Kidney tubule cell (primary cell): ENCODE results near the gene NUP210.

Source experiments
- DNase-seq: peaks from one replicate; pipeline ENCODE4 v3.0.0-alpha.2; 2018; ENCODE audit warnings: low spot score

The NUP210 gene

GRCh38 chr3:13289771-13290285, 130.3 kb downstream of the NUP210 start:
- no peak for DNase-seq

DNA sequence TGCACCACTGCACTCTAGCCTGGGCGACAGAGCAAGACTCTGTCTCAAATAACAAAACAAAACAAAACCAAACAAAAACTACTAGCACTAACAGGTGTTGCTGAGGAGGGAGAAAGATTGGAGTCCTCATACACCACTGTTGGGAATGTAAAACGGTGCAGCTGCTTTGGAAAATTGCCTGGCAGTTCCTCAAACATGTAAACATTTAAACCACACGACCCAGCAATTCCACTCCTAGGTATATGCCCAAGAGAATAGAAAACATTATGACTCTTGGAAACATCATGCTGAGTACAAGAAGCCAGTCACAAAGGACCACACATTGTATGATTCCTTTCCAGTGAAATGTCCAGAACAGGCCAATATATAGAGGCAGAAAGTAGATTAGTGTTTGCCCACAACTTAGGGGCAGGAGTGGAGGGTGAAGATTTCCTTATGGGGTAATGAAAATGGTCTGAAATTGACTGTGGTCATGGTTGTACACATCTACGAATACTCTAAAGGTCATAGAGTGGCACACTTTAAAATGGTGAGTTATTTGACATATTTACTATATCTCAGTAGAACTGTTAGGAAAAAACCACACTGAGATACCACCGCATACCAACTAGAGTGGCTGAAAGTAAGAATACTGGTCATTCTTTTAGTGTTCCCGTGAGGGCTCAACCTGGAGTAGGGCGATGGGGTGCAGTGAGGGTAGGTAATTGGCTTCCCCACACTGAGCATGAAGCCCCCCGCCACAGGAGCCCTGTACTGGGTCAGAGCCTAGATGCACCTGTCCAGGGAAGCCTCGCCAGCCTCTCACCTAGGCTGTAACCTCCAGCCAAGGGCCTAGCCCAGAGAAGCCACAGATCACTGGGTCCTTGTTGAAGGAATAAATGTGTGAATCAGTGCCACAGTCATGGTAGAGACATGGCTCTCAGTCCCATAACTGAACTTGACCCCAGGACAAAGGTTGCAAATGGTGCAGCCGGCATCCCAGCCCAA, 131.1 kb downstream of the NUP210 start:
- no peak for DNase-seq

- DNase-seq = no peak
Measured at GRCh38 chr3:13287833-13288232, 132.3 kb downstream of the NUP210 start.

- DNase-seq = no peak
Measured at GRCh38 chr3:13286873-13287272, 133.2 kb downstream of the NUP210 start.

DNA sequence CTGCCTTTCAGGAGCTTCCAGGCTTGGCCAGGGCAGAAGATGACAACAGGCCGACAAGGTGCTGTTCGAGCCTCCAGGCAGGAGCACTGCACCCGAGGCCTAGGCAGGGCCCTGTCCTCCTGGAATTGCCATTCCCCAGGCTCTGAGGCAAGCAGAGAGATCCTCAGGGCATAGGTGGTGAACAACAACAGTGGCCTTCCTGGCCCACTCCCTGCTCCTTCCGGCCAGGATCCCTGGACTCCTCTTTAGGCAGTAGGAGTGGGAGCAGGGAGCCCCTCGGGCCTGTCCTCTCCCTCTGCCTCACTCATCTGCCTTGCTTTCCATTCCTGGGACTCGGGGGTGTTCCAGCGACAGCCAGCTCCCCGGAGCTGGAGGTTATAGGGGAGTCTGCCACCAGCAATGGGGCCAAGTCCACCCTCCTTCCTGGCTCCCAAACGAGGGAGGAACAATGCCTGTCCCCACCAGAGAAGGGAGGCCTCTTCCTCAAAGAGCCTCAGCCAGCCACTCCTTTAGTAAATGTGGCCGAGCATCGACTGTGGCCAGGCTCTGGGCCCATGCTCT, 135.0 kb downstream of the NUP210 start:
- no peak for DNase-seq

- DNase-seq = no peak
Measured at GRCh38 chr3:13283877-13284264, 136.3 kb downstream of the NUP210 start.

- no peak for DNase-seq
Measured at GRCh38 chr3:13282986-13283876, 136.9 kb downstream of the NUP210 start.

DNA sequence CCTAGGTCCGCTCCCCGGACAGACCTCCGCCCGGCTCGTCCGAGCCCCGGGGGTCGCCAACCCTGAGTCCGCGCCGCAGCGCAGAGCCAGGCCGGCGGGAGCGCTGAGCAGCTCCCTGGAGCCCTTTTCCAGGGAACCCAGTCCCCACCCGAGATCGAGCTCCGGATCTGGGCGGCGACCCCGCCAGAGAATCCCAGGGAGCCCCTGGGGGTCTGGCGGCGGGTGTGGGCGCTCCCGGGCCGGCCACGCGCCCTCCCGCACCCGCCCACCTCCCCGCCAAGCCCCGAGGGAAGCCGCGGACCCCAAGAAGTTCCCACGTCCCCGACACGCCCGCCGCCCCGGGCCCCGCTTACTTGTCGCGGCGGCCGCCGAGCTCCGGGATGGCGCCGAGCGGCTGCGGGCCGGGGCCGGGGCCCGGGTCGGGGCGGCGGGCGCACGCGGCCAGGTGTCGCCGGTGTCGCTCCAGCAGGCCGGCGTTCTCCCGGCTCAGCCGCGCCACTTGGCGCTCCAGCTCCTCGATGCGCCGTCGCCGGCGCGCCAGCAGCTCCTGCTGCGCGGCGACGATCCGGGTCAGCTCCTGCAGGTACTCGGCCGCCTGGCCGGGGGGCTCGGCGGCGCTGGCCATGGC, 137.7 kb downstream of the NUP210 start:
- DNase-seq = no peak

- peak; percentile 42 for DNase-seq
Measured at GRCh38 chr3:13281507-13282357, 138.4 kb downstream of the NUP210 start.

DNA sequence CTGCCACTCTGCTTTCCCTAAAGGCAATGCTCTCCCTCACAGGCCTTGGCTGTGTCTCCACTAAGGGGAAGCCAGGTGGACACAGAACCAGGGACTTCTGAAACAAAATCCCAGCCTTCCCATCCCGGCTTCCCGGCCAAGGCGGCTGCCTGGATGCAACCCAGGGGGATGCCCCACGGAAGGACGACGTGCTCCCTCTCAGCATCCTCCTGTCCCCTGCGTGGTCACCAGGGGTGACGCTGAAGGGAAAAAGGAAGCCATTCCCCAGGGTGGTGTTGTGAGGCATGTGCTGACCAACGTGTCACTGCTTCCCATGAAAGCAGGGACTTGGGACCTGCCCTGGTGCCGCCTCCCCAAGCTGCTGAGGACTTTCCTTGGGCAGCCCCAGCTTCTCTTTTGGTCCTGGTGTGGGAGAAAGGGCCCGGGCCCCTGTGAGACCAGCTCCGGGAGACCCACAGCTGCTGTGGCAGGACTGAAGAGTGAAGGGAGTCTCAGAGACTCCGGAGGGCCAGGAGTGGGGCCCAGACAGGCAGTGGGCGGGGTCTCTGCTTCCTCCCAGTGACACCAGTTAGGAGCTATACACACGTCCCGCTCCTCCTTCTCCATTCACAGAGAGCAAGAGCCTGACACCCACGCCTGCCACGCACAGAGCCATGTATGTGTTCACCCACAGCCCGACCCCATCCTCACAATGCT, 139.2 kb downstream of the NUP210 start:
- DNase-seq = no peak

DNA sequence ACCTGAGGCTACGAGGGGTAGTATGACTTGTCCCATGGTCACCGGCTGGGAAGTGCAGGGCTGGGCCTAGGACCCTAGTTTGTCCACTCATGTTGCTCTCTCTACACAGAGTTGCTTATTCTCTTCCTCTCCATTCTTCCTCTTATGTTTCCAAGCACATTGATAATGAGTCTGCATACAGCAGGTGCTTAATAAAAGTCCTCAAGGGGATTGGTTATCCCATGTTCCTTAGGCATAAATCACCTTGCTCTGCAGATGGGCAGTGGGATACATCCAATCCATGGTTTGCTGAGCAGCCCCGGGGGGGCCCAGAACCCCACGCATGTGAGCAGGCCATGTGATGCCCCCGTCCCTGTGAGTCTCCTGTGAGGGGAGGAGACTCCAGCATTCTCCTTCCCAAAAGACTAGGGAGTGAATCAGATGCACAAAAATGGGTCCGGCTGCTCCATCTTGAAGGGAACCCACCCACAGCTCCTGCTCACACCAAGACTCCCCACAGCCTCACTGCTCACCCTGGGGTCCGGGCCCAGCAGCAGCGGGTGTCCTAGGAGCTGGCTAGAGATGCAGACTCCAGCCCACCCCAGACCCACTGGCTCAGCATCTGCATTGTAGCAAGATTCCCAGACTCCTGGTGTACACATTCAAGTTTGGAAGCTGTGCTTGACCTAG, 139.9 kb downstream of the NUP210 start:
- DNase-seq = no peak

DNA sequence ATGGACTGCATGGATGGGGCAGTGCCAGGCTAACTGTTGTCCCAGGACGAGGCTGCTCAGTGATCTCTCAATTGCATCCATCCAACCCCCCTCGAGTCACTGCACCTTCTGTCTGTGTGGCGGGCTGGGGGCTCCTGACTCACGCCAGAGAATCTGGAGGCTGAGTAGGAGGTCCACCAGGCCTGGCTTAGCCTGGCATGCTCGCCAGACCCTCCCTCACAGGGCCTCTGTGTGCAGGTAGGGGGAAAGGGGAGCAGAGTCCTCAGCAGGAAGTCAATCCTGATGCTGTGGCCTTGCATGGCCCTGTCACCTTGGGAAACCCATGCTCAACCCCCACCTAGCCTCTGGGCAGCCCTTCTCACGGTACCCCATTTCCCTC, 140.6 kb downstream of the NUP210 start:
- DNase-seq = no peak

DNA sequence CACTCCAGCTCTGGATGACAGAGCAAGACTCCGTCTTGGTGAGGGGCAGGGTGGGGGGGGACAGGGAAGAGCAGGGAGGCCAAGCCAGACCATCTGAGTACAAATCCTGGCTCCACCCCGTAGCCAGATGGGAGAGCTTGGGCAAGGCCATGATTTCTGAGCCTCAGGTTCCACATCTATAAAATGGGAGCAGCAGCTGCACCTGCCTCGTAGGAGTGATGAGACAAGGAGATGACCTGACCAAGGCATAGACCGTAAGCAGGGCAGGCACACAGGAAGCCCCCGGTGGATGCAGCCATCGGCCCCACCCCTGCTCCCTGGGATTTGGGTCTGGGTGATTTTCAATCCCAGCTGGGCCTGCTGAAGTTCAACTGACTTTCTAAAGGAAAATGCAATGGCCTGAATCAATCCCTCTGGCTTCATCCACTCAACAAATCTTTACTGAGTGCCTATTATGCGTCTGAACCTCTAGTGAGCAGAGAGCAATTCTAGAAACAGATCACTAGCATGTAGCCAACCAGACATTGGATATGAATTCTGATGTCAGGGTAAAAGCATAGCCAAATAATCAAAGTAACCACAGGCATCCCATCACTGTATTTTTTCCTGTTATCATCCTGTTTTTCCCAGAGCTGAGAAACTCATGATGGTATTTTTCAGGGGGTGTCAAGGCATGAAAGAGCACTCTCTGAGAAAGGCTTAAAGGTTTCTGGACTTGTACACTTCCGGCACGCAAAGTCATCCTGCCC, 141.2 kb downstream of the NUP210 start:
- no peak for DNase-seq

- DNase-seq = peak; percentile 42
Measured at GRCh38 chr3:13277860-13278531, 142.1 kb downstream of the NUP210 start.

- DNase-seq = no peak
Measured at GRCh38 chr3:13277196-13277813, 142.8 kb downstream of the NUP210 start.

DNA sequence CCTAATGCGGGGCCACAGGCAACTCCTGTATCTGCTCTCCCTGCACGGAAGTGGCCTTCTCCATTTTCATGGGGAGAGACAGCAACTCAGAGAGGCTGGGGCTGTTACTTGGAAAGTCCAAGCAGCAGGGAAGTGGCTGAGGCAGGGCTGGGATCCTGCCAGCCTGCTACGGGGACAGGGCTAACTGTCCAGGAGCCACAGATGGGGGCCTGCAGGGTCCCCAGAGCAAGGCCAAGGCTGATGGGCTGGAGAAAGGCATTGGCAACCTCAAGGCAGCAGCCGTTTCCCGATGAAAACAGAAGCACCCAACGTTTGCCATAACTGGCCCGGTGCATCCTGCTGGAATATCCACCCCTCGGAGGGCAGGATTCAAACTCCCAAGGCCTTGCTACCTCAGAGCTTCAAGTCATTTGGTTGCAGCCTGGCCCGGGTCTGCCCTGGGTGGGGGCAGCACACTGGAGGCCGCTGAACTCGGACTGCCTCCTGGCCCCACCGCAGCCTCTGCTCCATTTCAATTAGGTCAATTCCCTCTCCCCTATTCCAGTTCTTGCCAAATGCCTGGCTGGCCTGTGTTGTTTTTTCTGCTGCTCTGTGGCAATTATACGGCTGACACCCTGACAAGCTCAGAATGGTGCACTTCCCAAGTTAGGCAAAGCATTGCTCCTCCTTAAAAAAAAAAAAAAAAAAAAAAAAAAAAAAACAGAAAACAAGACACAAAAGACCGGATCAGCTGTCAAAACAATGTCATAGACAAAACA, 143.5 kb downstream of the NUP210 start:
- no peak for DNase-seq

GRCh38 chr3:13275376-13276005, 144.6 kb downstream of the NUP210 start:
- no peak for DNase-seq
